ENCODE results near the gene FBXO17.

Gene FBXO17

GRCh38 chr19:38917516-38917915 lies 58.0 kb downstream of the FBXO17 start:
- no peak for DNase-seq (ENCODE audit: low spot score)

GRCh38 chr19:38915329-38916321 lies 59.9 kb downstream of the FBXO17 start:
- no peak for DNase-seq (ENCODE audit: low spot score)

- DNase-seq (ENCODE audit: low spot score), result no peak
Observed at GRCh38 chr19:38913958-38914357, 61.6 kb downstream of the FBXO17 start.

- DNase-seq (ENCODE audit: low spot score), result no peak
Observed at GRCh38 chr19:38912600-38913514, 62.7 kb downstream of the FBXO17 start.

GRCh38 chr19:38911388-38912001 lies 64.0 kb downstream of the FBXO17 start:
- no peak for DNase-seq (ENCODE audit: low spot score)

- no peak for DNase-seq (ENCODE audit: low spot score)
Observed at GRCh38 chr19:38910488-38910887, 65.1 kb downstream of the FBXO17 start.

- no peak for DNase-seq (ENCODE audit: low spot score)
Observed at GRCh38 chr19:38908911-38909310, 66.6 kb downstream of the FBXO17 start.

- no peak for DNase-seq (ENCODE audit: low spot score)
Observed at GRCh38 chr19:38907670-38908069, 67.9 kb downstream of the FBXO17 start.

GRCh38 chr19:38907227-38907626 lies 68.3 kb downstream of the FBXO17 start:
- DNase-seq (ENCODE audit: low spot score), result no peak

- DNase-seq (ENCODE audit: low spot score), result no peak
Observed at GRCh38 chr19:38905620-38906019, 69.9 kb downstream of the FBXO17 start.

- no peak for DNase-seq (ENCODE audit: low spot score)
Observed at GRCh38 chr19:38904581-38905539, 70.7 kb downstream of the FBXO17 start.

GRCh38 chr19:38901683-38902082 lies 73.9 kb downstream of the FBXO17 start:
- no peak for DNase-seq (ENCODE audit: low spot score)

GRCh38 chr19:38900743-38901190 lies 74.8 kb downstream of the FBXO17 start:
- no peak for DNase-seq (ENCODE audit: low spot score)

- no peak for DNase-seq (ENCODE audit: low spot score)
Observed at GRCh38 chr19:38900202-38900629, 75.3 kb downstream of the FBXO17 start.

GRCh38 chr19:38899447-38900201 lies 75.9 kb downstream of the FBXO17 start, which contains the start of the genes NFKBIB and SIRT2:
NFKBIB (plus strand) TSS chr19:38899969; CDS start chr19:38900033, 64 bp downstream.
SIRT2 (minus strand) TSS chr19:38899618; CDS start chr19:38899521, 97 bp downstream.
- peak; percentile 98 for DNase-seq (ENCODE audit: low spot score)

GRCh38 chr19:38898788-38899446 lies 76.6 kb downstream of the FBXO17 start:
- no peak for DNase-seq (ENCODE audit: low spot score)

- DNase-seq (ENCODE audit: low spot score), result no peak
Observed at GRCh38 chr19:38894968-38895367, 80.6 kb downstream of the FBXO17 start.

GRCh38 chr19:38893341-38893771 lies 82.2 kb downstream of the FBXO17 start:
- DNase-seq (ENCODE audit: low spot score), result no peak

GRCh38 chr19:38892841-38893240 lies 82.7 kb downstream of the FBXO17 start:
- no peak for DNase-seq (ENCODE audit: low spot score)
